Stimulated activated CD8-positive, alpha-beta memory T cell treated with anti-CD3 and anti-CD28 coated beads, Interleukin-12 subunit alpha, Interleukin-12 subunit beta, amount 100 ng/mL, for 4 hours (primary cell): ENCODE data around the gene FNIP1.
"Not testable (repeated sequence)": the region's sequence is repeated elsewhere in the genome, so short reads cannot be mapped to it uniquely, and the experiment has no call there.

Experiments used
- DNase-seq: peaks from one replicate; pipeline ENCODE4 v3.0.0-alpha.2; 2020; ENCODE audit warnings: low read depth

The FNIP1 gene

GRCh38 chr5:131786900-131787692, 9.7 kb downstream of the FNIP1 start:
- DNase-seq, result no peak

GRCh38 chr5:131786036-131786435, 10.8 kb downstream of the FNIP1 start:
- DNase-seq, result no peak

- no peak for DNase-seq
These were observed 12.9 kb downstream of the FNIP1 start for GRCh38 chr5:131783874-131784273.

GRCh38 chr5:131783357-131783756, 13.5 kb downstream of the FNIP1 start:
- no peak for DNase-seq

- DNase-seq, result no peak
These were observed 14.1 kb downstream of the FNIP1 start for GRCh38 chr5:131782717-131783116.

- not testable (repeated sequence) for DNase-seq
These were observed 18.7 kb downstream of the FNIP1 start for GRCh38 chr5:131778141-131778540.

- no peak for DNase-seq
These were observed 20.4 kb downstream of the FNIP1 start for GRCh38 chr5:131776450-131776849.

GRCh38 chr5:131774652-131775367, 22.0 kb downstream of the FNIP1 start:
- DNase-seq, result no peak

- no peak for DNase-seq
These were observed 23.0 kb downstream of the FNIP1 start for GRCh38 chr5:131773805-131774204.

- no peak for DNase-seq
These were observed 25.1 kb downstream of the FNIP1 start for GRCh38 chr5:131771692-131772091.

- DNase-seq, result no peak
These were observed 26.9 kb downstream of the FNIP1 start for GRCh38 chr5:131769961-131770360.

- no peak for DNase-seq
These were observed 27.5 kb downstream of the FNIP1 start for GRCh38 chr5:131769336-131769735.

GRCh38 chr5:131767891-131768290, 28.9 kb downstream of the FNIP1 start:
- DNase-seq, result no peak

- DNase-seq, result no peak
These were observed 30.1 kb downstream of the FNIP1 start for GRCh38 chr5:131766689-131767088.

GRCh38 chr5:131765261-131765660, 31.6 kb downstream of the FNIP1 start:
- no peak for DNase-seq

- no peak for DNase-seq
These were observed 32.8 kb downstream of the FNIP1 start for GRCh38 chr5:131763968-131764367.

GRCh38 chr5:131760793-131761192, 36.0 kb downstream of the FNIP1 start:
- no peak for DNase-seq

GRCh38 chr5:131759704-131760103, 37.1 kb downstream of the FNIP1 start:
- no peak for DNase-seq

GRCh38 chr5:131758520-131758900, 38.3 kb downstream of the FNIP1 start:
- no peak for DNase-seq

- DNase-seq, result no peak
These were observed 38.8 kb downstream of the FNIP1 start for GRCh38 chr5:131757830-131758519.

GRCh38 chr5:131756942-131757341, 39.9 kb downstream of the FNIP1 start:
- DNase-seq, result no peak

- DNase-seq, result no peak
These were observed 42.5 kb downstream of the FNIP1 start for GRCh38 chr5:131754363-131754762.

- no peak for DNase-seq
These were observed 45.3 kb downstream of the FNIP1 start for GRCh38 chr5:131751506-131751905.
